Stromal cell of bone marrow (primary cell): ENCODE measurements around the gene KANSL3.

Experiments used
- DNase-seq: peaks from one replicate; pipeline ENCODE4 v3.0.0-alpha.2; 2012; ENCODE audit warnings: low read depth

KANSL3 gene

GRCh38 chr2:96604104-96604503 lies 34.0 kb downstream of the KANSL3 start:
- DNase-seq: no peak

GRCh38 chr2:96602330-96602823 lies 35.7 kb downstream of the KANSL3 start:
- no peak for DNase-seq

- no peak for DNase-seq
Measured at GRCh38 chr2:96601382-96602292, 36.5 kb downstream of the KANSL3 start.

GRCh38 chr2:96599941-96600340 lies 38.2 kb downstream of the KANSL3 start:
- no peak for DNase-seq

- no peak for DNase-seq
Measured at GRCh38 chr2:96596596-96596995, 41.5 kb downstream of the KANSL3 start.

- no peak for DNase-seq
Measured at GRCh38 chr2:96594691-96595152, 43.4 kb downstream of the KANSL3 start.

GRCh38 chr2:96594282-96594681 lies 43.8 kb downstream of the KANSL3 start:
- no peak for DNase-seq

- no peak for DNase-seq
Measured at GRCh38 chr2:96591494-96591893, 46.6 kb downstream of the KANSL3 start.

- no peak for DNase-seq
Measured at GRCh38 chr2:96591054-96591453, 47.1 kb downstream of the KANSL3 start.

- DNase-seq: no peak
Measured at GRCh38 chr2:96587843-96588242, 50.3 kb downstream of the KANSL3 start.

- no peak for DNase-seq
Measured at GRCh38 chr2:96584017-96584416, 54.1 kb downstream of the KANSL3 start.

- DNase-seq: peak; percentile 6
Measured at GRCh38 chr2:96580771-96581170, 57.3 kb downstream of the KANSL3 start.

- DNase-seq: no peak
Measured at GRCh38 chr2:96579422-96579821, 58.7 kb downstream of the KANSL3 start.

GRCh38 chr2:96578731-96579130 lies 59.4 kb downstream of the KANSL3 start:
- DNase-seq: no peak

GRCh38 chr2:96577501-96577900 lies 60.6 kb downstream of the KANSL3 start:
- no peak for DNase-seq

GRCh38 chr2:96575785-96576456 lies 62.2 kb downstream of the KANSL3 start:
- DNase-seq: no peak

GRCh38 chr2:96574364-96574763 lies 63.7 kb downstream of the KANSL3 start:
- no peak for DNase-seq

- DNase-seq: no peak
Measured at GRCh38 chr2:96568094-96568493, 70.0 kb downstream of the KANSL3 start.

- DNase-seq: no peak
Measured at GRCh38 chr2:96565111-96565510, 73.0 kb downstream of the KANSL3 start.

- DNase-seq: no peak
Measured at GRCh38 chr2:96564563-96564962, 73.5 kb downstream of the KANSL3 start.

GRCh38 chr2:96564026-96564425 lies 74.1 kb downstream of the KANSL3 start:
- no peak for DNase-seq

- no peak for DNase-seq
Measured at GRCh38 chr2:96558485-96558884, 79.6 kb downstream of the KANSL3 start.

- DNase-seq: no peak
Measured at GRCh38 chr2:96558061-96558460, 80.1 kb downstream of the KANSL3 start.
